GM12878 (cell line): ENCODE measurements around the gene SOCS1. TPM values are rescaled to one million over a fixed set of nuclear protein-coding genes. Genes with fewer than 3 reads are reported as not detected.
A peak's percentile ranks its signal among the peaks of the same experiment; 100 is the strongest.

ENCODE experiments used
- BACH1 ChIP-seq: fragments of 450-650 bp; IDR thresholded peaks from 2 replicates; pipeline ENCODE4 v1.6.1; 2017; ENCODE audit warnings: mild to moderate bottlenecking, borderline replicate concordance
- FOS ChIP-seq: IDR thresholded peaks from 3 replicates; pipeline ENCODE4 v1.6.1; 2011; ENCODE audit warnings: borderline replicate concordance; ENCODE audit not compliant: insufficient read length; ENCODE audit errors: extremely low read depth
- MEF2B ChIP-seq: fragments of 450-650 bp; IDR thresholded peaks from 2 replicates; pipeline ENCODE4 v1.6.1; 2018; ENCODE audit warnings: mild to moderate bottlenecking, moderate library complexity; ENCODE audit not compliant: partially characterized antibody, poor library complexity, severe bottlenecking
- NBN ChIP-seq: fragments of 450-650 bp; IDR thresholded peaks from 2 replicates; pipeline ENCODE4 v1.6.1; 2016
- NFYA ChIP-seq: IDR thresholded peaks from 2 replicates; pipeline ENCODE4 v1.6.1; 2011; ENCODE audit warnings: low read depth, mild to moderate bottlenecking, low read length, improper control_type of control experiment, borderline replicate concordance
- NR2C2 ChIP-seq: IDR thresholded peaks from 2 replicates; pipeline ENCODE4 v1.6.1; 2011; ENCODE audit warnings: borderline replicate concordance, low read depth; ENCODE audit not compliant: control insufficient read depth, insufficient read length
- POLR2AphosphoS2 ChIP-seq: IDR thresholded peaks from 2 replicates; pipeline ENCODE4 v1.6.1; 2011; ENCODE audit warnings: low read depth, mild to moderate bottlenecking, low read length, improper control_type of control experiment, moderate library complexity
- STAT3 ChIP-seq: IDR thresholded peaks from 2 replicates; pipeline ENCODE4 v1.6.1; 2011; ENCODE audit warnings: low read depth, low read length, improper control_type of control experiment
- YY1 ChIP-seq: IDR thresholded peaks from 2 replicates; pipeline ENCODE4 v1.6.1; 2011; ENCODE audit warnings: low read depth, mild to moderate bottlenecking, low read length
- ZNF24 ChIP-seq: fragments of 450-650 bp; IDR thresholded peaks from 2 replicates; pipeline ENCODE4 v1.6.1; 2017; ENCODE audit warnings: antibody characterized with exemption, mild to moderate bottlenecking
- polyA plus RNA-seq, 11 experiments: library from polyadenylated mRNA; depleted of rRNA in 4 of 11; unstranded in 6 of 11; stranded (reverse) in 5 of 11; fragments of >200 nt; fragmentation: Nextera tagmentation in 4 of 11; fragmentation: Illumina TruSeq in 1 of 11; extraction: Ambion mirVana in 4 of 11; extraction: Trizol in 1 of 11; gene quantifications; 1 replicate in 1 of 11; 2 replicates in 10 of 11; pipeline versions ENCODE4 v1.2.1 to v1.2.3, GENCODE V29; 2011 to 2016; ENCODE audit warnings: inconsistent platforms in 2 of 11, missing spikeins in 2 of 11, low read depth in 1 of 11
- total RNA-seq, 4 experiments: library from RNA; depleted of rRNA in 3 of 4; stranded (reverse); fragments of >200 nt in 3 of 4; fragmentation: Illumina TruSeq in 1 of 4; extraction: Trizol in 1 of 4; gene quantifications; 2 replicates each; pipeline versions ENCODE4 v1.2.1 to v1.2.3, GENCODE V29; 2013 to 2021
- TF ChIP-seq, protein P1 (sequence below): fragments of 150-350 bp; IDR thresholded peaks from 2 replicates; pipeline ENCODE4 v1.6.1; 2016; ENCODE audit warnings: low read depth, low read length
- TF ChIP-seq, protein P2 (sequence below): IDR thresholded peaks from 2 replicates; pipeline ENCODE4 v1.6.1; 2011; ENCODE audit warnings: borderline replicate concordance, low read depth, mild to moderate bottlenecking, moderate library complexity, mixed read lengths, low read length; ENCODE audit not compliant: insufficient read depth; ENCODE audit errors: extremely low read length
- TF ChIP-seq, protein P3 (sequence below): fragments of 450-650 bp; conservative IDR thresholded peaks from 2 replicates; pipeline ENCODE4 v1.6.1; 2017; ENCODE audit warnings: mild to moderate bottlenecking, moderate library complexity
- TF ChIP-seq, protein P4 (sequence below): fragments of 450-650 bp; IDR thresholded peaks from 2 replicates; pipeline ENCODE4 v1.6.1; 2018; ENCODE audit warnings: mild to moderate bottlenecking, low read depth, moderate library complexity; ENCODE audit not compliant: partially characterized antibody
- TF ChIP-seq, protein P5 (sequence below): fragments of 450-650 bp; formaldehyde crosslinking; IDR thresholded peaks from 2 replicates; pipeline ENCODE4 v1.4.0; 2022; ENCODE audit warnings: mild to moderate bottlenecking, moderate library complexity

Gene SOCS1
- total and polyA plus RNA-seq, 10 of the 15 experiments (the other 5 are each of a cell fraction or from before 2014, with no cell fraction given), result 0.42 to 39.8 (median 11.2) TPM

DNA sequence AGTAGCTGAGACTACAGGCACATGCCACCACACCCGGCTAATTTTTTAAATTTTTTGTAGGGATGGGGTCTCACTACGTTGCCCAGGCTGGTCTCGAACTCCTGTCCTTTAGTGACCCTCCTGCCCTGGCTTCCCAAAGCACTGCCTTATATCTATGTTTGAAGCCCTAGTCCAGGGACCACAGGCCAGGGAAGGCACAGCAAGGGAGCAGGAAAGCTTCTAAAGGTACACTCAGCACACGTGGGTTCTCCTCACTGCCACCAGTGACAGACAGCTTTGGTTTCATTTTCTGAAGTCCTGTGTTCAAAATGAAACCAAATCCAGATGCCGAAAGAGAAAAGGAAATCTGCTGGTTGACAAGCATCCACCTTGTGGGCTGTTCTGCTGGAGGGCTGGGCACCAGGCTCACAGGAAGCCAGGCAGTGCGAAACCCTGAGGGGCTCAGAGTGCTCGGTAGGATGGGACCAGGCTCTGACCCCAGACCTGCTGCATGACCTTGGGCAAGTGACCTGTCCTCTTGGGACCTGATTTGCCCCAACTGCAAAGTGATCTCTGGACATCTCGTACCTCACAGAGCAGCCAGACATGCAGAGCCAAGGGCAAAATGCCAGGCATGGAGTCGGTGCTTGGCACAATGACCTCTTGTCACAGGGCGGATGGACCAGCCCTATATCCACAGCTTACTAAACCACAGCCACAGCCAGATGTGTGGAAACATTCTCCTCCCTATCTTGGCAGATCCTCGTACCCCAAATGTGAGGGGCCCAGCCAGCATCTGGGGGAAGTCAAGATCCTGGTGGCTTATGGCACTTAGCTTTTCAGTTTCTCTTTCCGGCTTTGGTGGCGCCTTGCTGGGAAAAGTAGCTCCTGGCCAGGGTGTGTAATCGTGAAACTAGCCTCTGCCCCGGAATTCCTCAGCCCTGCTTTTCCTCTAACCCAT, 2.8 kb upstream of the SOCS1 start (continued):
- TF ChIP-seq, protein P1, sequence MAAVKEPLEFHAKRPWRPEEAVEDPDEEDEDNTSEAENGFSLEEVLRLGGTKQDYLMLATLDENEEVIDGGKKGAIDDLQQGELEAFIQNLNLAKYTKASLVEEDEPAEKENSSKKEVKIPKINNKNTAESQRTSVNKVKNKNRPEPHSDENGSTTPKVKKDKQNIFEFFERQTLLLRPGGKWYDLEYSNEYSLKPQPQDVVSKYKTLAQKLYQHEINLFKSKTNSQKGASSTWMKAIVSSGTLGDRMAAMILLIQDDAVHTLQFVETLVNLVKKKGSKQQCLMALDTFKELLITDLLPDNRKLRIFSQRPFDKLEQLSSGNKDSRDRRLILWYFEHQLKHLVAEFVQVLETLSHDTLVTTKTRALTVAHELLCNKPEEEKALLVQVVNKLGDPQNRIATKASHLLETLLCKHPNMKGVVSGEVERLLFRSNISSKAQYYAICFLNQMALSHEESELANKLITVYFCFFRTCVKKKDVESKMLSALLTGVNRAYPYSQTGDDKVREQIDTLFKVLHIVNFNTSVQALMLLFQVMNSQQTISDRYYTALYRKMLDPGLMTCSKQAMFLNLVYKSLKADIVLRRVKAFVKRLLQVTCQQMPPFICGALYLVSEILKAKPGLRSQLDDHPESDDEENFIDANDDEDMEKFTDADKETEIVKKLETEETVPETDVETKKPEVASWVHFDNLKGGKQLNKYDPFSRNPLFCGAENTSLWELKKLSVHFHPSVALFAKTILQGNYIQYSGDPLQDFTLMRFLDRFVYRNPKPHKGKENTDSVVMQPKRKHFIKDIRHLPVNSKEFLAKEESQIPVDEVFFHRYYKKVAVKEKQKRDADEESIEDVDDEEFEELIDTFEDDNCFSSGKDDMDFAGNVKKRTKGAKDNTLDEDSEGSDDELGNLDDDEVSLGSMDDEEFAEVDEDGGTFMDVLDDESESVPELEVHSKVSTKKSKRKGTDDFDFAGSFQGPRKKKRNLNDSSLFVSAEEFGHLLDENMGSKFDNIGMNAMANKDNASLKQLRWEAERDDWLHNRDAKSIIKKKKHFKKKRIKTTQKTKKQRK, result no peak
- TF ChIP-seq YY1 (0 out of 2 replicates have a peak, but pooled peaks have one; percentile 5), NFYA (no peak), BACH1 (no peak), STAT3 (no peak), FOS (no peak), NR2C2 (no peak), NBN (0 out of 2 replicates have a peak, but pooled peaks have one; percentile 58), MEF2B (no peak), POLR2AphosphoS2 (no peak), ZNF24 (no peak)
- TF ChIP-seq, protein P2, sequence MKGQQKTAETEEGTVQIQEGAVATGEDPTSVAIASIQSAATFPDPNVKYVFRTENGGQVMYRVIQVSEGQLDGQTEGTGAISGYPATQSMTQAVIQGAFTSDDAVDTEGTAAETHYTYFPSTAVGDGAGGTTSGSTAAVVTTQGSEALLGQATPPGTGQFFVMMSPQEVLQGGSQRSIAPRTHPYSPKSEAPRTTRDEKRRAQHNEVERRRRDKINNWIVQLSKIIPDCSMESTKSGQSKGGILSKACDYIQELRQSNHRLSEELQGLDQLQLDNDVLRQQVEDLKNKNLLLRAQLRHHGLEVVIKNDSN, result peak; percentile 31
- TF ChIP-seq, protein P3, sequence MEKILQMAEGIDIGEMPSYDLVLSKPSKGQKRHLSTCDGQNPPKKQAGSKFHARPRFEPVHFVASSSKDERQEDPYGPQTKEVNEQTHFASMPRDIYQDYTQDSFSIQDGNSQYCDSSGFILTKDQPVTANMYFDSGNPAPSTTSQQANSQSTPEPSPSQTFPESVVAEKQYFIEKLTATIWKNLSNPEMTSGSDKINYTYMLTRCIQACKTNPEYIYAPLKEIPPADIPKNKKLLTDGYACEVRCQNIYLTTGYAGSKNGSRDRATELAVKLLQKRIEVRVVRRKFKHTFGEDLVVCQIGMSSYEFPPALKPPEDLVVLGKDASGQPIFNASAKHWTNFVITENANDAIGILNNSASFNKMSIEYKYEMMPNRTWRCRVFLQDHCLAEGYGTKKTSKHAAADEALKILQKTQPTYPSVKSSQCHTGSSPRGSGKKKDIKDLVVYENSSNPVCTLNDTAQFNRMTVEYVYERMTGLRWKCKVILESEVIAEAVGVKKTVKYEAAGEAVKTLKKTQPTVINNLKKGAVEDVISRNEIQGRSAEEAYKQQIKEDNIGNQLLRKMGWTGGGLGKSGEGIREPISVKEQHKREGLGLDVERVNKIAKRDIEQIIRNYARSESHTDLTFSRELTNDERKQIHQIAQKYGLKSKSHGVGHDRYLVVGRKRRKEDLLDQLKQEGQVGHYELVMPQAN, result no peak; the same call in 1 of the 2 replicates
- TF ChIP-seq, protein P4, sequence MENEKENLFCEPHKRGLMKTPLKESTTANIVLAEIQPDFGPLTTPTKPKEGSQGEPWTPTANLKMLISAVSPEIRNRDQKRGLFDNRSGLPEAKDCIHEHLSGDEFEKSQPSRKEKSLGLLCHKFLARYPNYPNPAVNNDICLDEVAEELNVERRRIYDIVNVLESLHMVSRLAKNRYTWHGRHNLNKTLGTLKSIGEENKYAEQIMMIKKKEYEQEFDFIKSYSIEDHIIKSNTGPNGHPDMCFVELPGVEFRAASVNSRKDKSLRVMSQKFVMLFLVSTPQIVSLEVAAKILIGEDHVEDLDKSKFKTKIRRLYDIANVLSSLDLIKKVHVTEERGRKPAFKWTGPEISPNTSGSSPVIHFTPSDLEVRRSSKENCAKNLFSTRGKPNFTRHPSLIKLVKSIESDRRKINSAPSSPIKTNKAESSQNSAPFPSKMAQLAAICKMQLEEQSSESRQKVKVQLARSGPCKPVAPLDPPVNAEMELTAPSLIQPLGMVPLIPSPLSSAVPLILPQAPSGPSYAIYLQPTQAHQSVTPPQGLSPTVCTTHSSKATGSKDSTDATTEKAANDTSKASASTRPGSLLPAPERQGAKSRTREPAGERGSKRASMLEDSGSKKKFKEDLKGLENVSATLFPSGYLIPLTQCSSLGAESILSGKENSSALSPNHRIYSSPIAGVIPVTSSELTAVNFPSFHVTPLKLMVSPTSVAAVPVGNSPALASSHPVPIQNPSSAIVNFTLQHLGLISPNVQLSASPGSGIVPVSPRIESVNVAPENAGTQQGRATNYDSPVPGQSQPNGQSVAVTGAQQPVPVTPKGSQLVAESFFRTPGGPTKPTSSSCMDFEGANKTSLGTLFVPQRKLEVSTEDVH, result no peak
- TF ChIP-seq, protein P5, sequence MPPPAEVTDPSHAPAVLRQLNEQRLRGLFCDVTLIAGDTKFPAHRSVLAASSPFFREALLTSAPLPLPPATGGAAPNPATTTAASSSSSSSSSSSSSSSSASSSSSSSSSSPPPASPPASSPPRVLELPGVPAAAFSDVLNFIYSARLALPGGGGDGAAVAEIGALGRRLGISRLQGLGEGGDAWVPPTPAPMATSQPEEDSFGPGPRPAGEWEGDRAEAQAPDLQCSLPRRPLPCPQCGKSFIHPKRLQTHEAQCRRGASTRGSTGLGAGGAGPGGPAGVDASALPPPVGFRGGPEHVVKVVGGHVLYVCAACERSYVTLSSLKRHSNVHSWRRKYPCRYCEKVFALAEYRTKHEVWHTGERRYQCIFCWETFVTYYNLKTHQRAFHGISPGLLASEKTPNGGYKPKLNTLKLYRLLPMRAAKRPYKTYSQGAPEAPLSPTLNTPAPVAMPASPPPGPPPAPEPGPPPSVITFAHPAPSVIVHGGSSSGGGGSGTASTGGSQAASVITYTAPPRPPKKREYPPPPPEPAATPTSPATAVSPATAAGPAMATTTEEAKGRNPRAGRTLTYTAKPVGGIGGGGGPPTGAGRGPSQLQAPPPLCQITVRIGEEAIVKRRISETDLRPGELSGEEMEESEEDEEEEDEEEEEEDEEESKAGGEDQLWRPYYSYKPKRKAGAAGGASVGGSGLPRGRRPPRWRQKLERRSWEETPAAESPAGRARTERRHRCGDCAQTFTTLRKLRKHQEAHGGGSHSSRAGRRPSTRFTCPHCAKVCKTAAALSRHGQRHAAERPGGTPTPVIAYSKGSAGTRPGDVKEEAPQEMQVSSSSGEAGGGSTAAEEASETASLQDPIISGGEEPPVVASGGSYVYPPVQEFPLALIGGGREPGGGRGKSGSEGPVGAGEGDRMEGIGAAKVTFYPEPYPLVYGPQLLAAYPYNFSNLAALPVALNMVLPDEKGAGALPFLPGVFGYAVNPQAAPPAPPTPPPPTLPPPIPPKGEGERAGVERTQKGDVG (CRISPR knock-in tag), result no peak
